ENCODE results near the gene NAA40.
A peak's percentile ranks its signal among the peaks of the same experiment; 100 is the strongest.
"Not testable (repeated sequence)": the region's sequence is repeated elsewhere in the genome, so short reads cannot be mapped to it uniquely, and the experiment has no call there.

The NAA40 gene

DNA sequence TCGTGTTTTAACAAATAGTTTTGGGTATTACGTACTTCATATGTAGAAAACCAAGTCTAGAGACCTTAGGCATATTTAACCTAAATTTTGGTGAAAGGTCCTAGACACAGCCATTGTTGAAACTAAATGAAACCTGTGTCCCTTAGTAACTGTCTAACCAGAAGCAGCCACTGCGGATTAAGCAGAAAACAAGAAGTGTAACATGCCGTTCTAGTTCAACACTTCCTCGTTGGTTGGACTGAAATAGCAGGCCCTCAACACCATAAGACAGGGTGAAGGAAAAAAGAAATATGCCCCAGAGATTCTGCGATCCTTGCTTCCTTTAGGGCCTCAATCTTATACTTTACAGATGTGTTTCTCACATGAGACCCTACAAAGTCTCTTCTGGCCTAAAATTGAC lies 2.0 kb downstream of the NAA40 start:
- DNase-seq = no peak

DNA sequence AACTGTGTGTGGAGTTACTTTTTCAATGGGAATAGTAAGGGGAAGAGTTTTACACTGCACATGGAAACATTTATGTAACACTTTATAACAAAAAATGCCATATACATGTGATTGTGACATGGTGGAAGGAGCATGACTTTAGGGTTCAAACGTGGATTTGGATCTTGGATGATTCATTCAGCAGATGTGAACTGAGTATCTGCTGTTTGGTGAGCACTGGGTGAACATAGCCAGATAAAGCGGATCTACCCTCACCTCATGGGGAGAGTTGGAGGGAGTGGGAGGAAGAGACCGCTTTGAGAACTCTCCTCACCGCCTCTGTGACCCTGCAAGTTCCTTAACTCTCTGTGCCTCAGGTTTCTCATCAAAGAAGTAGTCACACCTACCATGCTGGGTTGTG lies 3.1 kb downstream of the NAA40 start:
- DNase-seq = no peak

DNA sequence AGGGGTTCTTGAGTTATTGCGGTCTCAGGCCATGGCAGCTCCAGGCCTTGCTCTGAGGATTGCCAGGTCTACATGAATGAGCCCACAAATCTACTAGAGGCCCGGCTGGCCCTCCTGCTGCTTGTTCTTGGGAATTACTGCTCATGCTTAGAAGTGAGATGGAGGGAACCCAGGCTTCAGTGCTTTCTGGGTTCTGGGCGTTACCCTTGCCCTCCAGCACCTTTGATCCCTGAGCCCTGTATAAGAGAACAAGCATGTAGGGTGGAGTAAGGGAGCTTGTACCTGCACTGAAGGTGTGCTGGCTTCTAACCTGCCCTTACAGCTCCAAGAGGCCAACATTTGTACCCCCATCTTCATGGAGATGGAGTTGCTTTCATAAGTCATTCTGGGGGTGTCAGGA lies 4.0 kb downstream of the NAA40 start:
- no peak for DNase-seq

DNA sequence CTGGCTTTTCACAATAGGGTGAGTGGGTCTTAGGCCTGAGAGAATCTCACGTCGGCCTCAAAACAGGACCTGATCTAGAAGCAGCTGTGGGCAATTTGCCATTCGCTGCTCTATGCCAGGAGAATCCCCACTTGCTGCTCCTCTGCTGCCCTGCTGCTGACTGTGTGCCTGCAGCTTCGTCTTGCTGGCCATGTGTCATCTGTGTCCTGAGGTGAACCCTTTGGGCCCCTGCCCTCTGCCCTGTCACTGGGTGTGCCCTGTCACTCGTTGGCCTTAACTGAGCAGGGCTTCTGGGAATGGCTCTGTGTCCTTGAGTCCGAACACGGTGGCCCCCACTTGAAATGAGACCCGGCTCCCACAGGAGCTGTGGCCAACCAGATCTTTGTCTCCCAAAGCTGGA lies 6.2 kb downstream of the NAA40 start:
- DNase-seq = no peak

DNA sequence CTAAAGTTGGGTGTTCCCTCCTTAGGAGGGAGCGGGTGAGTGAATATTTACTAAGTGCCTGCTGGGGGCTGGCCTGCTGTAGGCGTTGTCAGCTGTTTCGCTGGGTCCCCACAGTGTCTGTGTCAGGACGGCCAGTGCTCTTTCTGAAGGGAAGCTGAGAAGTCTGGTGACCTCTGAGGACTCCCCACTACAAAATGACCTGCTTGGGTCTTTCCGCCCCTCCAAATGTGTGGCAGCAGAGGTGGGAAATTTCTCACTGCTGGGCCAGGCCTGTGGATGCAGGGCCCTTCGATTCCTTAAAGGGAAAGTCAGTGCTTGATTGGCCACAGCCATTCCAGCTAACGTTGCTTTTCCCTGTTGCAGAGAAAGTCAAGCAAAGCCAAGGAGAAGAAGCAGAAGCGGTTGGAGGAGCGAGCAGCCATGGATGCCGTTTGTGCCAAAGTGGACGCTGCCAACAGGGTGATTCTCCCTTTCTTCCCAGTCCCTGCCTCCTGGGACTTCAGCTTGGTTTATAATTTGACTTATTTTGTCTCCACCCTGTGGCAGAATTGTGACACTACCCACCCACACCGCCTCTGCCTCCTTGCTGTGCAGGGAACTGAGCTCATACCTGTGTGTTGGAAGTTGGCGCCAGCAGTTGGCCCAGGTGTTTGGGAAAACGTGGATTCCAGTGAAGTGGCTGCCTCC lies 6.8 kb downstream of the NAA40 start:
- DNase-seq = peak; percentile 68

DNA sequence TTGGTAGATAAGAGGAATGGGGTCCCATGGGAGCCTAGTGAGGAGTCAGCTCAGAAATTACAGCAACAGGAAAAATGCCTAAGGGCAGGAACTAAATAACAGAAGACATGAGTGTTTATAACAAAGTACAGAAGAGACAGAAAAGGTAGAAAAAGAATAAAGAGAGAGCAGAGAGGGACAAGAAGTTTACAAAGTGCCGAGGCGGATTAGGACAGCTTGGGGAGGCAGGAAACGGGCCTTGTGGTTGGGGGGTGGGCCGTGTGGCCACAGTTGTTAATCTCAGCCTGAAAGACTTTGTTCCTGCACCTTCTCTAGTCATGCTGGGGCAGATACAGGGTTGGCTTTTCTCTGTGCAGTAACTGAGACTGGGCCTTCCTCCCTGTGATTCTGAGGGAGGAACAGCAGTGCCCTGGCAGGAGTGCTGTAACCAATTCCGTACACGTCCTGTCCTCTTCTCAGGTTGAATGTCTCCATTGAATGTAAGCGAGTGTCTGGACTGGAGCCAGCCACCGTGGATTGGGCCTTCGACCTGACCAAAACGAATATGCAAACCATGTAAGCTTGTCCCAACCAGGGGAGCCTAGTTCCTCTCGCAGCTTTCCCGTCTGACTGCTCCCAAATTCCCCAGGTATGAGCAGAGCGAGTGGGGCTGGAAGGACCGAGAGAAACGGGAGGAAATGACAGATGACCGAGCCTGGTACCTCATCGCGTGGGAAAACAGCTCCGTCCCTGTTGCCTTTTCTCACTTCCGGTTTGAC lies 13.2 kb downstream of the NAA40 start:
- peak; percentile 47 for DNase-seq

DNA sequence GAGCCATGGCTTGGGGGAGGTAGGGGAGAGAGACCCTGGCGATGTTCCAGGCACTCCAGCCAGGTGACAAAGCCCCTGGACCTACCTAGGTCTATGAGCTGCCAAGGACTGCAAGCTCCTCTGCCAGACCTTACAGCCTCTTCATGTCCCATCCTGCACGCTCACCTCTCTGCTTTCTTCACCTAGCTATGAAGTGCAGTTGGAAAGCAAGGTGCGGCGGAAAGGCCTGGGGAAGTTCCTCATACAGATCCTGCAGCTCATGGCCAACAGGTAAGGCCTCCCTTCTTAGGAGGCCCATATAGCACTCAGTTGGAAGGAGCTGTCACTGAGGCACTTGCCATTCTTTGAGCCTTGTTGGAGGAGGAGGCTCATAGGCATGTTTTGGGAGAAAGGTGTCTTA lies 13.8 kb downstream of the NAA40 start:
- no peak for DNase-seq

DNA sequence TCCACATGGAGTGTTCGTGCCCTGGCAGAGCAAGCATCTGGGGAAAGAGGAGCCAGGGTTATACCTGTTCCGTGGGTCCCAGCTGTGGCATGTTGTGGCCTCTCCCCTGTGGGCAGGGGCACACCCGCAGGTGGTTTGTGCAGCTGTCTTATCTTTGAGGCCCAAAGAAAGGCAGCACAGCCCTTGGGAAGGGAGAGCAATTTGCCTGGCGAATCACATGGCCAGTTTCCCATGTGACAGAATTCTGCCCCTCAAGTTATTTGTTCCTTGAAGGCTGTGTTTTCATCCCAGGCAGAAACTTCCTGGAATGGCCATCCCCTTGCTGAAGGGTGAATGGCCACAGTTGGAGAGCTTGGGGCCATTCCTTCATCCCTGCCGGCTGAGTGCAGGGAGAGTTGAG lies 19.2 kb downstream of the NAA40 start:
- DNase-seq = no peak

DNA sequence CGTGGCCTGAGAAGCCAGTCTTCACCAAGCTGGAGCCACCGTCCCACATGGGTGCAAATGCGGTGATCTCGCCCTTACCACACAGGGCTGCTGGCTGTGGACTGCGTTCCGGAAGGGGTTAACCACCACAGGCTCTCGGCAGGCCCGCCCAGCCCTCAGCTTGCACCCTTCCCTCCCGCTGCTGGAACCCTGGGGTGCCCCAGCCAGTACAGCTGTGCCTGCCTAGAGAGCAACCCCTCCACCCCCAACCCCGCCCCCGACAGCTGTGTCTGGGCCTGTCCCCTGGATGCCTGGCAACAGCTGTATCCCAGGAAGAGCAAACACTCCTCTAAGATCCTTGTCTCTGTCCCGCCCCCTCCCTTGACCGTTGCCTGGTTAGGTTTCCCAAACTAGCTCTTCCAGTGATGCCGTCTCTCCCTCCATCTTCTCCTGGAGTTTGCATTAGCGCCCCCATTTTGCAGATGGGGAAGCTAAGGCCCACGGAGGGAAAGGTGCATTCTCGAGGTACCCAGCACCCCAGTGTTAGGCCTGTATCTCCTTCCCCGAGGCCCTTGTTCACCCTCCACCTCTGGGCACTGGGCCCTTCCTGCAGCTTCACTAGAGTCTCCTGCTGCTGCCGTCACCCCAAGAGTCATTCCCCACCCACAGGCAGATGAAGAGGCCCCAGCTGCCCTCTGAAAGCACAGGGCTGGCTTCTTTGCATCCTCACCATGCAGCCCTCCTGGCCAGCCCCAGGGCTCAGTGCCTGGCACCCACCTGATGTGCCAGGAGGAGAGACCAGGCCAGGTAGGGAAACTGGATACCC lies 23.0 kb downstream of the NAA40 start:
- peak; percentile 48 for DNase-seq

DNA sequence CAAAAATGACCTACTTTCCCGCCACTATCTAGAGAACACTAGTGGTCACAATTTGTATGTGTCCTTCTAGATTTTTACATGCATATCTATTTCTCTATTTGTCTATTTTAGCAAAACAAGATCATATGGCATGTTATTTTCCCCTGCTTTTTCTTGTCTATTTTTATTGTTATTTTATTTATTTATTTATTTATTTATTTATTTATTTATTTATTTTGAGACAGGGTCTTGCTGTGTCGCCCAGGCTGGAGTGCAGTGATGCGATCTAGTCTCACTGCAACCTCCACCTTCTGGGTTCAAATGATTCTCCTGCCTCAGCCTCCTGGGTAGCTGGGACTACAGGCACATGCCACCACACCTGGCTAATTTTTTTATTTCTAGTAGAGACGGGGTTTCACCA lies 25.1 kb downstream of the NAA40 start:
- not testable (repeated sequence) for DNase-seq

DNA sequence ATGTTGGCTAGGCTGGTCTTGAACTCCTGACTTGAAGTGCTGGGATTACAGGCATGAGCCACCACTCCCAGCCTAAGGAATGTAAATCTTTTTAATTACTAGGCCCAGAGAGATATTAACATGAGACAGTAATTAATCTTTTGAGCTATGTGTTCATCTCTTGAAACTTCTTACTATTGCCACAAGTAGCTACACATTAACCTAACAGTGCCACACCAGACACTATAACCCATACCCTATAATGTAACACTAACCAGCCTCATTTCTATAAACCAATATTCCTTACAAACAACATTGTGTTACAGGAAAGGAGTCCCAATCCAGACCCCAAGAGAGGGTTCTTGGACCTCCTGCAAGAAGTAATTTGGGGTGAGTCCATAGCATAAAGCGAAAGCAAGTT lies 27.6 kb downstream of the NAA40 start:
- DNase-seq = no peak

DNA sequence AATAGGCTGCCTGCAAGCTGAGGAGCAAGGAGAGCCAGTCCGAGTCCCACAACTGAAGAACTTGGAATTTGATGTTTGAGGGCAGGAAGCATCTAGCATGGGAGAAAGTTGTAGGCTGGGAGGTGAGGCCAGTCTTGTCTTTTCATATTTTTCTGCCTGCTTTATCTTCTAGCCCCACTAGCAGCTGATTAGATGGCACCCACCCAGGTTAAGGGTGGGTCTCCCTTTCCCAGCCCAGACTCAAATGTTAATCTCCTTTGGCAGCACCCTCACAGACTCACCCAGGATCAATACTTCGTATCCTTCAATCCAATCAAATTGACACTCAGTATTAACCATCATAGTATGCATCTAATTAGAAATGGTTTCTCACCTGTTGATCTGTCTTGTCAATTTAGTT lies 30.7 kb downstream of the NAA40 start:
- no peak for DNase-seq

DNA sequence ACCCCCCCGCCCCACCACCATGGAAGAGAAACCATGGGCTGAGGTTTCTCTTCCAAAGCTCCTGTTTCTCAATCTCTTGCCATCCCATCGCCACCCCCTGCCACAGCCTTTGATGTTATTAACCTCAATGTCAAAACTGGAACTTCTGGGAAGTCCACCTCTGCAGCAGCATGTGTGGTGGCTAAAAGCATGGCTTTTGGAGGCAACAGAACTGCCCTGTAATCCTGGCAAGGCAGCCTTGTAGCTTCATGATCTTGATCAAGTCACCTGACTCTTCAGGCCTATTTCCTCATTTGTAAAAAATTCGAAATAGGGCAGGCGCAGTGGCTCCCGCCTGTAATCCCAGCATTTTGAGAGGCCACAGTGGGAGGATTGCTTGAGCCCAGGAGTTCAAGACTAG lies 32.1 kb downstream of the NAA40 start:
- DNase-seq = no peak

DNA sequence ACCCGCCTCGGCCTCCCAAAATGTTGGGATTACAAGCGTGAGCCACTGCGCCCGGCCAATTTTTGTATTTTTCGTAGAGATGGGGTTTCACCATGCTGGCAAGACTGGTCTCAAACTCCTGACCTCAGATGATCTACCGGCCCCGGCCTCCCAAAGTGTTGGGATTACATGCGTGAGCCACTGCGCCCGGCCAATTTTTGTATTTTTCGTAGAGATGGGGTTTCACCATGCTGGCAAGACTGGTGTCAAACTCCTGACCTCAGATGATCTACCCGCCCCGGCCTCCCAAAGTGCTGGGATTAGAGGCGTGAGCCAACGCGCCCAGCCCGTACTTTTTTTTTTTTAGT lies 35.1 kb downstream of the NAA40 start:
- DNase-seq = not testable (repeated sequence)

DNA sequence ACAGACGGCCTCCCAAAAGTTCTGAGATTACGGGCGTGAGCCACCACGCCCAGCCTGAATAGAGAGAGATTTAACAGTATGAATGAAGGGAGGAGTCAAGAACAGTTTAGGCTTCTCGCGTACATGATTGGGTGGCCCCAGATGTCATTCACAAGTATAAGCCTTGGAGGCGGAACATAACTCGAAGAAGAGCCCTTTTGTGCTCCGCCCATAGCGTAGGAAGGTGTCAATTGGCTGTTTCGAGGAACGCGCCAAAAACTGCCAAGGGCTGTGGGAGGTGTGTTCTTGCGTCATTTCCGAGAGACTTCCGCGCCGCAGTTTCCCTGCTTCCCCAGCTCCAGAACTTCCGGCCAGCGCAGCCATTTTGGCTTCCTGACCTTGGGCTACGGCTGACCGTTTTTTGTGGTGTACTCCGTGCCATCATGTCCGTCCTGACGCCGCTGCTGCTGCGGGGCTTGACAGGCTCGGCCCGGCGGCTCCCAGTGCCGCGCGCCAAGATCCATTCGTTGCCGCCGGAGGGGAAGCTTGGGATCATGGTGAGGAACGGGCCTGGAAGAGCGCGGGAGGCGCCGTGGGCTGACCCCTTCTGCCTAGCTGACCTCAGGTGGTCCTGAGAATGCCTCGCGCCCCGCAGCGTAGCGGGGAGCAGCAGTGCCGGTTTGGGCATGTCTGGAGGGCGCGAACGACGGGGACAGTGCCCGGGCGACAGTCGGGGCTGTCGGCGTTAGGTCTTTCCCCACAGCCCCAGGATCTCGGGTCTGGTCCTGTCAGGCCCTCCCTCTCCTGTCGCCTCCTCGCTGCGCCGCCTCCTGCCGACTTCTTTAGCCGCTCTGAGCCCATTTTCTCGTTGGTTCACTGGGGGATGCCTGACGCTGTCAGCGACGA lies 35.7 kb downstream of the NAA40 start, which contains the start of gene COX8A:
Gene COX8A (plus strand): TSS at position 362 of the 885 bp plus-strand sequence. CDS start 61 bp downstream, at position 423.
- DNase-seq = peak; percentile 99

DNA sequence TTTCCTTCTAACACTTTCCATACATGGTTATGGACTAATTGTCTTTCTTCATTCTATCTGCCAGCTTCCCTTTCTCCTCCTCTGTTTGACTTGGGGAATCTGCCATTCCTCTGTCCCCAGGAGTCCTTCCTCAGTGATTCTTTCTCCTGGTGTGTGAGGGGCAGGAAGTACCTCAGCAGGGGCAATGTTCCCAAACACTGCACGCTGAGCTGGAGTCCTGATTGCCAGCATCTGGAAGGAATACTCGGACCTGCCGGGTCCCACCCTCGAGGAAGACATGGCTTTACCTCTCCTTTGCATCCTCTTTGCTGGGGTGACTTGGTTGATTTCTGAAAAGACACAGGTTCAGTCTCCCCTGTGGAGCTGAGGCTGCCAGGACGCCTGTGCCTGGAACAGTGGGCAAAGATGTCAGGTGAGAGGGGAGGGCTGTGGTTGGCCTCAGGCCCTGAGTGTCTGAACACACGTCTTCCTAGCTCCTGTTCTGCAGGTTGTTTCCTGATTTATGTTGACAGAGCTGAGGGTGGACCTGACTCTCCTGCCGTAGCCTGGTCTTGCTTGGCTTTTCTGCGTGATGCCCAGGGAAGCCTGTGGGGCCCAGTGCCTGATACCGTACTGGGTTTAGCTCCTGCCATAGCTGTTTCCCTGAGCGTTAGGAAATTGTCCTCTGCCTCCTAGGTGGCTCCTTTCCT lies 39.9 kb downstream of the NAA40 start:
- no peak for DNase-seq

DNA sequence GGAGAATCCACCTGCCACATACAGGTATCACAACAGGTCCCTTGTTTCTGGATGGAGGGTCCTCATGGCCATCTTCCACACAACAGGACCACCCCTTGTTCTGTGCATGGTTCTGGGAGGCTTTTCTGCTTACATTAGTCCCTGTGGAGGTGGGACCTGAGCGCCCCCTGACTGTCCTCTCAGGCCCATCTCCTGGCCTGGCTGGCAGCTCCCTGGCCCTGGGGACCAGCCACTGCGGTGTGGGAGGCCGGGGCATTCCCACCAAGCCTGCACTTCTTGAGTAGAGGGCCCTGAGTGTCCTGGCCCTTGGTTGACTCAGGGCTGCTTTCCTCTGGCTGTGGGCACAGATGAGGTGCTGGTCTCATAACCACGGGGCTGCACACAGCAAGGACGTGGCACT lies 40.6 kb downstream of the NAA40 start:
- no peak for DNase-seq

DNA sequence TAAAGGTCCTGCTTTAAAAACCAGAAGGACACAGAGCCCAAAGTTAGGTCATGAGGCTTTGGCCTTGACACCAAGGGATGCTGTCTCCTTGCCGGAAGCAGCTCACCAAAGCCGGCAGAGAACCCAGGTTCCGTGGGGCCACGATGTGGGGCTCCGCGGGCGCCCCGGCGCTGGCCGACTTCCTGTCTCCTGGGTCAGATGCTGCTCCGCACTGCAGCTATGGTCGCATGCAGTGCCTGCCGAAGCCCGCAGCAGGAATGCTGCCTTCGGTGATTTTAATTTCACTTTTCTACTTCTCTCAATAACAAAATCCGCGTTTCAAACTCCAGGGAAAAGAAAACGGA lies 47.0 kb downstream of the NAA40 start:
- DNase-seq = peak; percentile 75

DNA sequence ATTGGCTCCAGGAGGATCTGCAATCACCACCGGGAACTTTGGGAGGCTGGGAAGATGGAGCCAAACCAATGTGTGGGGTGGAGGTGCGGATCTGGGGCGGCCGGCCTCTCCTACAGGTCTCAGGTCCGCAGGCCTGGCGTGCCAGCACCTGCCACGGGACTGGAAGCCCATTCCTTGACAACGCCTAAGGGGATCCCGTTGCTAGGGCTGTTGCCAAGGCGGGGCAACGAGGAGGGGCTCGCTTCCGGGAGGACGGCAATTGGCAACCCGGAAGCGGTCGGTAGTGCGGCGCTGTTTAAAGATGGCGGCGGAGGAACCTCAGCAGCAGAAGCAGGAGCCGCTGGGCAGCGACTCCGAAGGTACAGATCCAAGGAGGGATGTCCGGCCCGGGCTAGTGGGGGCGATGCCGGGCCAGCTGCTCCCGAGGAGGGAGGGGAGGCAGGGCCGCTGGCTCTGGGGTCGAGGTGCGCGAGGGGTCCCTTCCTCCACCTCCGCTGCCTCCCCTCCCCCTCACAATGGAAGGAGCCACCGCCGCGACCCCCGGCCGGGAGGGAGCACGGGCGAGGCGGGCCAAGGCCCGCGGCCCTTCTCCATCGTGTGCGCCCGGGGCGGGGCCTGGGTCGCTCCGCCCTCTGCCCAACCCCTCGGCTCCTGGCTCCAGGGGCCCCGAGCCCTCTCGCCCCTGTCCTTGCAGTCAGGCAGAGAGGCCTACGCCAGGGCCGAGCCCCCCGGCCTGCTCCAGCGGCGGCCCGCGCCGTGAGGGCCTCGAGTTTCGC lies 47.5 kb downstream of the NAA40 start, which contains the start of gene OTUB1:
Gene OTUB1 (plus strand): TSS at position 283 of the 776 bp plus-strand sequence. CDS start 19 bp downstream, at position 302.
- peak; percentile 87 for DNase-seq

DNA sequence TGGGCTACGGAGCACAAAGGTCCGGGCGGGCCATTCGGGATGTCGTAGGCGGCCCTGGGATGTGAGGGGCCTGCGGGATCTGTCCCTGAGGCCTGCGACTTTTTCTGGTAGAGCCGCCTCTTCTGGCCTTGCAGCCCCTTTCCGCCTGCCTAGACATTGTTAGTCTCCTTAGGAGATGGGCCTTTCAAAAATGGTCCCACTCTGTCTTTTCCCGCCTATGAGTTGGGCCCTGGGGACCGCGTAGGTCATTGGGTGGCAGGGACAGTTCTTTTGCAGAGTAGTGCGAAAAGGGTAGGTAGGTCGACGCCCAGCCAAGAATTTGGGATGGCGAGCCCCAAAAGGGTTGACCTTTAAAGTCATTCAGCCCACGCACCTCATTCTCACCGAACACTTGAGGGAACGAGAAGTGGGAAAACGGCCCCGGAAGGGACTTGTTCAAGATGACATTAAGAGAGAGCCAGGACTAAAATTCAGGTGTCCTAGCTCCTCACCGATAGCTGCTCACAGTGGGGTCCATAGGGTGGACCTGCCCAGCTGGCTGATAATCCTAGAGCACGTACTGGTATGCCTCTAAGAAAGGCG lies 48.2 kb downstream of the NAA40 start:
- no peak for DNase-seq

DNA sequence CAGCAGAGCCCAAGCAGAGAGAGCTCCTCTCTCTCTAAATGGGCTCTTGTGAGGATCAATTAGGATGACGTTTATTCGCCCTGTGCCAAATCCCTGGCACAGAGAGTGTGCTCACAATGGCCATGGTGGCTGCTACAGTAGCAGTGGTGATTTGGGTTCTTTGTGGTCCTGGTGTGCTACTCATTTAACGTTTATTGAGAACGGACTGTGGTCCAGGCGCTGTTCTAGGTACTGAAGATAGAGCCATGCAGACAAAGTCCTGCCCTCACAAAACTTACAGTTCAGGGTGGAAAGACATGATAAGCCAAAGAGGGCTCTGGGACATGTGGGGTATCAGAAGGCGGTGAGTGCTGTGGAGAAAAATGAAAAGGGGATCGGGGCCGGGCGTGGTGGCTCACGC lies 52.8 kb downstream of the NAA40 start:
- DNase-seq = no peak

All from CD4-positive, alpha-beta T cell treated with Interleukin-21 for 1 hour (primary cell).